ENCODE measurements around the gene KRTAP5-1. TPM values are rescaled to one million over a fixed set of nuclear protein-coding genes. Genes with fewer than 3 reads are reported as not detected.

The KRTAP5-1 gene
- total RNA-seq, 1 donor from 2014 or later = not detected

DNA sequence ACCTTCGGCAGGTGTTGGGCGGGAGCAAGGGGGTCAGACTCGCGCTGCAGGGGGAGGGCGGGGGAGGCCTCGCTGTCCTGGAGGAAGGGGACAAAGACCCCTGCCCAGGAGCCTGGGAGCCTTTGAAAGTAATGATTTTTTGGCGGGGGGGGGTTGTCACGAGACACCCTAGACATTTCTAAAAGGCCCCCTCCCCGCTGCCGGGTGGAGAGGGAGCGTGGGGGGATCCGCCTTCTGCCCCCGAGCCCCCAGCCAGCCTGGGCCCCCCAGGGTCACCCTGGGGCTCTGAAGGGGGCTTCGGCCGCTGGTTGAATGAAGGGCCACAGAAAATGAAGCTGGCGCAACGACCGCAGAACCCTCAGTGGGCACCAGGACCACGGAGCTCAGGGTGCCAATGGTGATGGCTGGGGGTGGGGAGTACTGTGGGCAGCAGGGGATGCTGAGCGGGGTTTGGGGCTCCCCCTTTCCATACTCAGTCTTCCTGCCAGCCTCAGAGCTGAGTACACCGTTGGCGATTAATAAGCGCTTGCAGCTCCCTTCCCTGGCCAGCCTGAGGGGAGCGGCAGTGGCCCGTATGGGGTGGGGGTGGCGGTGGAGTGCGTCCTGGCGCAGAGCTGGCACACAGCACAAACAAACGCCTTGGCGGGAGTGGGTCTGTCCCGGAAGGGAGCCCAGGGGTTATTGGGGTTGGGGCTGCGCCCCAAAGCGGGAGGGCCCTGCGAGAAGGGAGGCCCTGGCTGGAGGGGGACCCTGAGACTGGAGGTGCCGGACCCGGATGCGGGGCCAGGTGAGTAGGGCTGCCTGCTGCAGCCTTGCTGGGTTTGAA, 11.8 kb downstream of the KRTAP5-1 start:
- CTCF ChIA-PET = interaction anchor here (1.0 to 4.2 kb wide), 4 partner anchors 9 to 371 kb away, joined by 3 to 48 read pairs (median 24); no protein-coding TSS in a partner anchor
- POLR2A ChIA-PET = interaction anchor here (0.9 to 3.2 kb wide), 7 partner anchors 14 to 730 kb away, joined by 3 to 13 read pairs (median 4); partner anchors contain the start of genes TOLLIP and TSPAN4
- H3K4me3 Mint-ChIP-seq = peak overlapping the region; percentile 71
- ATAC-seq (ENCODE audit: low read depth) (no peak), DNase-seq (peak; percentile 53)
- peaks cover 24% of the 10 kb centered on the region for H3K27me3 Mint-ChIP-seq
- intact Hi-C loops (cut with micrococcal nuclease) = loop anchor here (2.0 to 10.0 kb wide), 5 partner anchors 36 to 728 kb away; partner anchors contain the start of genes CHID1, LSP1, POLR2L and TSPAN4
- peaks cover 12% of the 10 kb centered on the region for H3K4me1 Mint-ChIP-seq
- H3K36me3 Mint-ChIP-seq (ENCODE audit: low read depth) = no peaks in the 10 kb centered on the region
- H3K9me3 Mint-ChIP-seq = peaks cover 3% of the 10 kb centered on the region
- peak overlapping the region; percentile 69 for H3K27ac Mint-ChIP-seq
- TF ChIP-seq, protein P1, sequence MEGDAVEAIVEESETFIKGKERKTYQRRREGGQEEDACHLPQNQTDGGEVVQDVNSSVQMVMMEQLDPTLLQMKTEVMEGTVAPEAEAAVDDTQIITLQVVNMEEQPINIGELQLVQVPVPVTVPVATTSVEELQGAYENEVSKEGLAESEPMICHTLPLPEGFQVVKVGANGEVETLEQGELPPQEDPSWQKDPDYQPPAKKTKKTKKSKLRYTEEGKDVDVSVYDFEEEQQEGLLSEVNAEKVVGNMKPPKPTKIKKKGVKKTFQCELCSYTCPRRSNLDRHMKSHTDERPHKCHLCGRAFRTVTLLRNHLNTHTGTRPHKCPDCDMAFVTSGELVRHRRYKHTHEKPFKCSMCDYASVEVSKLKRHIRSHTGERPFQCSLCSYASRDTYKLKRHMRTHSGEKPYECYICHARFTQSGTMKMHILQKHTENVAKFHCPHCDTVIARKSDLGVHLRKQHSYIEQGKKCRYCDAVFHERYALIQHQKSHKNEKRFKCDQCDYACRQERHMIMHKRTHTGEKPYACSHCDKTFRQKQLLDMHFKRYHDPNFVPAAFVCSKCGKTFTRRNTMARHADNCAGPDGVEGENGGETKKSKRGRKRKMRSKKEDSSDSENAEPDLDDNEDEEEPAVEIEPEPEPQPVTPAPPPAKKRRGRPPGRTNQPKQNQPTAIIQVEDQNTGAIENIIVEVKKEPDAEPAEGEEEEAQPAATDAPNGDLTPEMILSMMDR (IDR thresholded peaks at IDR 0.05) = no peak

GRCh38 chr11:1572197-1573076, 12.6 kb downstream of the KRTAP5-1 start, which contains the start of gene DUSP8:
Gene DUSP8, minus strand, starts transcription at chr11:1572271. Its CDS starts 6,445 bp downstream, at chr11:1565826.
- TF ChIP-seq, protein P1 (IDR thresholded peaks at IDR 0.05) = no peak
- H3K27me3 Mint-ChIP-seq = peaks cover 22% of the 10 kb centered on the region
- ChIA-PET POLR2A (interaction anchor here (0.8 to 3.2 kb wide), 5 partner anchors 16 to 729 kb away, joined by 3 to 13 read pairs (median 4); partner anchors contain the start of genes TOLLIP and TSPAN4), CTCF (no interaction called here)
- intact Hi-C loops (cut with micrococcal nuclease) = loop anchor here (2.0 to 10.0 kb wide), 5 partner anchors 35 to 728 kb away; partner anchors contain the start of genes CHID1, LSP1, POLR2L and TSPAN4
- ATAC-seq (ENCODE audit: low read depth) = peak; percentile 43
- H3K4me3 Mint-ChIP-seq = peak within 1 kb of the TSS; percentile 64
- no peaks in the 10 kb centered on the region for H3K36me3 Mint-ChIP-seq (ENCODE audit: low read depth)
- no peak within 1 kb of the TSS for H3K27ac Mint-ChIP-seq
- H3K4me1 Mint-ChIP-seq = peaks cover 12% of the 10 kb centered on the region
- peak; percentile 89 for DNase-seq
- H3K9me3 Mint-ChIP-seq = no peaks in the 10 kb centered on the region

DNA sequence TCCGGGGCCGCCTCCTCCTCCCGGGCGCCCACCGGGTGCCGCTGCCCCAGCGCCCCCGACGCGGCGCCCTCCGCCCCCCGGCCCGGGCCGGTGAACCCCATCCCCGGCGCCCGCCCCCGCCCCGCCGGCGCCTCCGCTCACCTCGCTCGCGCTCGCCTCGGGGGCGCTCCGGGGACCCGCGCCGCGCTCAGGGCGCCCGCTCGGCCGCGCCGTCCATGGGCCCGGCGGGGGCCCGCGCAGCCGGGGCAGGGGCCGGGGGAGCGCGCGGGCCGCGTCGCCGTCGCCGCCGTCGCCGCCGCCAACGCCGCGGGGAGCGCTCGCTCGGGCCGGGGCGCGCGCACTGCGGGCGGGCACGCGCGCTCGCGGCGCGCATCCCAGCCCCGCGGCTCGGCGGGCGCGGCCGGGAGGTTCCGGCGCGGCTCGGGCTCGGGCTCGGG, 13.3 kb downstream of the KRTAP5-1 start:
- ATAC-seq (ENCODE audit: low read depth) = no peak
- Mint-ChIP-seq H3K9me3 (no peaks in the 10 kb centered on the region), H3K4me3 (no peak overlapping the region), H3K27me3 (peaks cover 22% of the 10 kb centered on the region), H3K27ac (no peak overlapping the region), H3K4me1 (peaks cover 12% of the 10 kb centered on the region), H3K36me3 (ENCODE audit: low read depth) (no peaks in the 10 kb centered on the region)
- TF ChIP-seq, protein P1 (IDR thresholded peaks at IDR 0.05) = no peak
- no peak for DNase-seq
- CTCF ChIA-PET = no interaction called here
- POLR2A ChIA-PET = interaction anchor here (0.8 to 1.3 kb wide), 3 partner anchors 17 to 729 kb away, joined by 3 to 4 read pairs (median 4); partner anchors contain the start of genes TOLLIP and TSPAN4
- intact Hi-C loops (cut with micrococcal nuclease) = loop anchor here (2.0 to 10.0 kb wide), 5 partner anchors 34 to 727 kb away; partner anchors contain the start of genes CHID1, LSP1, POLR2L and TSPAN4

DNA sequence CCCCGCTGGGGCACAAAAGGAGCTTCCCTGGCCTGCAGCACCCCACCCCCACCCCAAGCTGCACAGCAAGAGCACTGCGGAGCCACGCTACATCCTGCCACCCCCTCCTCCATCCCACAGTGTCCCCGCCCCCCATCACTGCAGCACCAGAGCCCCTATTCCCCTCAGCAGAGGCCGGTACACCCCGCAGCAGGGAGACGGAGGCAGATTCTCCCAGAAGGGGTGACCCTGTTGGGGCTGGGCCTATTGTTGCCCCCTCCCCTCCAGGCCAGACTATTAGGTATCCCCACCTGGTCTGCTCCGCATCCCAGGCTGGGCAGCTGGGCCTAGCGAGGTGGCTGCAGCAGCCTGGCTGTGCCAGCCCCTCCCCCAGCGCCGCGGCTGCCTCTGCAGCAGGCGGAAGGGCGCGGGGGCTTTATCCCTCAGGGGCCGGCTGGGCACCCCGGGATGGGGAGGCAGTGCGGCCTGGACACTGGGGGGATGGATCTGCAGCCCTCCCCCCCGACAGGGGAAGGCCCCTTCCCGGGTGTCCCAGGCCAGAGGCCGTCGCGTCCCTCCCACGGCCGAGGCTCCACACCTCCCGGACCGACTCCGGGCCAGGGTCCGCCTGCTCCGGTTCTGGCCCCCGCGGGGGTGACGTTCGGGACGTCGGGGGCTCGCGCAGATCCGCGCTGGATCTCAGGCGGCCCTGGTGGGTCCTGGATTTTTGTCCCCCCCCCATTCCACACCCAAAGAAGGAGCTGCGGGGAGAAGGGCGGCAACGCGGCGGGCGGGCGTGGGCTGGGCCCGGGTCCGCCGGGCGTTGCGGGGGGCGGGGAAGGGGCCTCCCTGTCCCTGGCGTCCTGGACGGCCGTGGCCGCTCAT, 14.0 kb downstream of the KRTAP5-1 start:
- Mint-ChIP-seq H3K27ac (no peak overlapping the region), H3K9me3 (no peaks in the 10 kb centered on the region), H3K27me3 (peaks cover 18% of the 10 kb centered on the region), H3K4me3 (peak overlapping the region; percentile 56), H3K36me3 (ENCODE audit: low read depth) (no peaks in the 10 kb centered on the region), H3K4me1 (peaks cover 12% of the 10 kb centered on the region)
- POLR2A ChIA-PET = interaction anchor here (1.3 kb wide), 1 partner anchor 18 kb away, joined by 4 read pairs; no protein-coding TSS in a partner anchor
- CTCF ChIA-PET = no interaction called here
- ATAC-seq (ENCODE audit: low read depth) (no peak), DNase-seq (no peak)
- intact Hi-C loops (cut with micrococcal nuclease) = loop anchor here (5.0 to 10.0 kb wide), 4 partner anchors 34 to 726 kb away; partner anchors contain the start of genes CHID1, LSP1, POLR2L and TSPAN4
- TF ChIP-seq, protein P1 (IDR thresholded peaks at IDR 0.05) = no peak
